Transverse colon (tissue), 4 donors: ENCODE measurements around the gene SPAG17. TPM values are rescaled to one million over a fixed set of nuclear protein-coding genes. Genes with fewer than 3 reads are reported as not detected.

Source experiments
- DNase-seq: peaks from one replicate; pipeline ENCODE4 v3.0.0-alpha.2; 2019
- H3K27ac ChIP-seq, 4 donors: fragments of 200-600 bp; sonication (generic); 2 replicates each; pipeline ENCODE4 v1.5.1; 2016 to 2018; ENCODE audit warnings: inconsistent platforms in 4 of 4
- H3K27me3 ChIP-seq: fragments of 200-600 bp; sonication (generic); 2 replicates; pipeline ENCODE4 v1.5.1; 2017; ENCODE audit warnings: inconsistent platforms
- H3K36me3 ChIP-seq, 4 donors: fragments of 200-600 bp; sonication (generic); 2 replicates each; pipeline ENCODE4 v1.5.1; 2017 to 2019; ENCODE audit warnings: inconsistent platforms in 4 of 4
- H3K4me1 ChIP-seq, 4 donors: fragments of 200-600 bp; sonication (generic); 2 replicates each; pipeline ENCODE4 v1.5.1; 2017 to 2020; ENCODE audit warnings: inconsistent platforms in 4 of 4
- H3K4me3 ChIP-seq, 4 donors: fragments of 200-600 bp; sonication (generic); 1 replicate in 1 of 4; 2 replicates in 3 of 4; pipeline versions ENCODE4 v1.5.1 to v1.6.1; 2017 to 2019; ENCODE audit warnings: inconsistent platforms in 4 of 4
- H3K9me3 ChIP-seq, 2 donors: fragments of 200-600 bp; sonication (generic); 2 replicates each; pipeline ENCODE4 v1.5.1; 2017 to 2019; ENCODE audit warnings: inconsistent platforms in 2 of 2
- EP300 ChIP-seq: sonication (generic); formaldehyde crosslinking; IDR thresholded peaks from one replicate; pipeline ENCODE4 v1.6.1; 2017; ENCODE audit warnings: antibody characterized with exemption, low read depth
- POLR2A ChIP-seq: fragments of 450-650 bp; IDR thresholded peaks from one replicate; pipeline ENCODE4 v1.6.1; 2016; ENCODE audit warnings: antibody characterized with exemption, mild to moderate bottlenecking, moderate library complexity
- POLR2AphosphoS5 ChIP-seq, 3 donors: sonication (generic); formaldehyde crosslinking; IDR thresholded peaks; one replicate each; pipeline ENCODE4 v1.6.1; 2016; ENCODE audit warnings: antibody characterized with exemption in 3 of 3
- WGBS, 2 donors: methylation state at CpG; one replicate each; pipeline ENCODE4 v1.1.5; 2018; ENCODE audit warnings: low coverage in 1 of 2; 5-methylcytosine and 5-hydroxymethylcytosine counted together
- in situ Hi-C, 4 donors: fragments of 200-750 bp; cut with MboI; loops; one replicate each; pipeline versions ENCODE4 v1.15.0 to v1.15.1; 2017; ENCODE audit warnings: low sequenced_read_pairs in 3 of 4, low pct_ligation_motif_present in 1 of 4, low pct_unique_long_range_greater_than_20kb in 1 of 4
- intact Hi-C: fragments of 100-400 bp; cut with DNase I; formaldehyde crosslinking; loops from one replicate; pipeline ENCODE4 v1.15.1; 2023; ENCODE audit warnings: low total_unique reads
- total RNA-seq, 4 donors: library from RNA; depleted of rRNA; stranded (reverse); fragments of >200 nt; gene quantifications; one replicate each; pipeline ENCODE4 v1.1.0, GENCODE V29; 2016
- TF ChIP-seq, protein P1 (sequence below), 5 experiments: fragments of 200-600 bp in 3 of 5; fragments of 450-650 bp in 2 of 5; sonication (generic) in 3 of 5; IDR thresholded peaks; 1 replicate in 2 of 5; 2 replicates in 3 of 5; pipeline ENCODE4 v1.5.1; 2016 to 2017; ENCODE audit warnings: antibody characterized with exemption in 5 of 5, inconsistent platforms in 3 of 5, mild to moderate bottlenecking in 2 of 5, moderate library complexity in 1 of 5

SPAG17 gene
- total RNA-seq, 4 donors from 2014 or later = not detected

DNA sequence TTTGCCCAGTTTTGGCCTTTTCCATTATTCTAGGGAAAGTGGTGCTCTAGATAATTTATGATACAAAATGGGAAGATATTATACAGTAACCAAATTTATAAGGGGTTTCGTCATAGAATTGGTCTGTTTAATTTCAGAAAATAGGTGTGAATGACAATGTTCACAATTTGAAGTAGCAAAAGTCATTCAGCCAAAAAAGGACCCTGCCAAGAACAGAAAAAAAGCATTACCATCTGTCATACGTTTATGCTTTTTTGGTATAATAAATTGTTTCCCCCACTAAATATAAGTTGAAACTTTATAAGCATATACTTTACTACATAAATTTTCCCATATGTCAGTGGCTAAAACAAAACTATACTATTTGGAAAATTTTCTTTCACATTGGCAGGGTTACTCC, 4.5 kb upstream of the SPAG17 start:
- no peaks in the 10 kb centered on the region for H3K36me3 ChIP-seq
- DNase-seq = no peak
- in situ Hi-C loops (no loop called here), intact Hi-C loops (no loop called here)
- H3K4me1 ChIP-seq = peaks cover 0 to 9% (median 0%) of the 10 kb centered on the region in 4 donors
- TF ChIP-seq POLR2AphosphoS5 (IDR thresholded peaks at IDR 0.05) (no peak), EP300 (no peak), POLR2A (no peak)
- TF ChIP-seq, protein P1, sequence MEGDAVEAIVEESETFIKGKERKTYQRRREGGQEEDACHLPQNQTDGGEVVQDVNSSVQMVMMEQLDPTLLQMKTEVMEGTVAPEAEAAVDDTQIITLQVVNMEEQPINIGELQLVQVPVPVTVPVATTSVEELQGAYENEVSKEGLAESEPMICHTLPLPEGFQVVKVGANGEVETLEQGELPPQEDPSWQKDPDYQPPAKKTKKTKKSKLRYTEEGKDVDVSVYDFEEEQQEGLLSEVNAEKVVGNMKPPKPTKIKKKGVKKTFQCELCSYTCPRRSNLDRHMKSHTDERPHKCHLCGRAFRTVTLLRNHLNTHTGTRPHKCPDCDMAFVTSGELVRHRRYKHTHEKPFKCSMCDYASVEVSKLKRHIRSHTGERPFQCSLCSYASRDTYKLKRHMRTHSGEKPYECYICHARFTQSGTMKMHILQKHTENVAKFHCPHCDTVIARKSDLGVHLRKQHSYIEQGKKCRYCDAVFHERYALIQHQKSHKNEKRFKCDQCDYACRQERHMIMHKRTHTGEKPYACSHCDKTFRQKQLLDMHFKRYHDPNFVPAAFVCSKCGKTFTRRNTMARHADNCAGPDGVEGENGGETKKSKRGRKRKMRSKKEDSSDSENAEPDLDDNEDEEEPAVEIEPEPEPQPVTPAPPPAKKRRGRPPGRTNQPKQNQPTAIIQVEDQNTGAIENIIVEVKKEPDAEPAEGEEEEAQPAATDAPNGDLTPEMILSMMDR (IDR thresholded peaks at IDR 0.05) = no peak
- H3K4me3 ChIP-seq = no peak overlapping the region
- H3K27ac ChIP-seq = no peak overlapping the region
- H3K27me3 ChIP-seq = no peaks in the 10 kb centered on the region
- WGBS, 2 donors = 36 to 63% methylated on average over 2 of the region's 2 CpGs
- peaks cover 0 to 5% of the 10 kb centered on the region in 2 donors for H3K9me3 ChIP-seq

DNA sequence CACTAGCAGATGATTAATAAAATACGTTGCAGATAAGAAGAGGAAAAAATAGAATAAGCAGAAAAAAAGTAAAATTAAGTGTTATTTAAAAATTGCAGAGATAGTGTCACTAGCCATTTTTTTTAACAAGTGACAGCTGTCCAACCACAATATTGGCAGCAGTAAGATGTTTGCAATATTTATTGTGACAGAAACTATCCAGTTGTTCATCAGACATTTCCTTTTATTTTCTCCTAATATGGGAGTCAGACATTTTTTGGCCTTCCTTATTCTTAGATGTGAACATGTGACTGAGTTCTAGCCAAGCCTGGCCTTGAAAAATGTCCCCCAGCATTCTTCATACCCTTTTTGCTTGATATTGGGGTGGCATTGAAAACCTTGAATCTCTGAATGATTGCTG, 3.4 kb upstream of the SPAG17 start:
- no peaks in the 10 kb centered on the region for H3K27me3 ChIP-seq
- H3K4me1 ChIP-seq = peaks cover 0 to 9% (median 0%) of the 10 kb centered on the region in 4 donors
- no peak for DNase-seq
- H3K27ac ChIP-seq = no peak overlapping the region
- H3K9me3 ChIP-seq = peaks cover 0 to 5% of the 10 kb centered on the region in 2 donors
- in situ Hi-C loops = no loop called here
- 55 to 69% methylated on average over 1 of the region's 1 CpG for WGBS, 2 donors
- no peaks in the 10 kb centered on the region for H3K36me3 ChIP-seq
- TF ChIP-seq EP300 (no peak), POLR2AphosphoS5 (IDR thresholded peaks at IDR 0.05) (no peak), POLR2A (no peak)
- TF ChIP-seq, protein P1 (IDR thresholded peaks at IDR 0.05) = no peak
- intact Hi-C loops = no loop called here
- H3K4me3 ChIP-seq = no peak overlapping the region

DNA sequence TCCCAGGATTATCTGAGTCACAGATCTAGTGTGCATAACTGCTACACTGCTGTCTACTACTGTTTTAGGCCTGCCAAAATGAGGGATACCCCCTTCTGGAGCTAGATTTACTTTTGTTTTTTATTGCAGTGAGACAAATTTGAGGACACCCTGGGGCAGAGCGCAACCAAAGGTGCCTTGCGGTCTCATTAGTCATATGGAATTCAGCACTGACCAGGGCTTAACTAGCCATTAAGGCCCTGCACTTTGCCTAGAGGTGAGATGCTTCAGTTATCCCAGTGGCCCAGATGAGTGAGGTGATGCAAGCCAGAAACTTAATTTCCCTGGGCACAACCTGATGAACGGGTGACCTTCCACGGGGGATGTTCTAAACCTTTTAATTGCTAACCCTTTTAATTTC, 998 bp upstream of the SPAG17 start:
- no peaks in the 10 kb centered on the region for H3K27me3 ChIP-seq
- intact Hi-C loops (no loop called here), in situ Hi-C loops (no loop called here)
- WGBS, 2 donors = 83 to 91% methylated on average over 2 to 4 of the region's 4 CpGs
- H3K4me3 ChIP-seq = no peak overlapping the region
- H3K36me3 ChIP-seq = no peaks in the 10 kb centered on the region
- TF ChIP-seq POLR2AphosphoS5 (IDR thresholded peaks at IDR 0.05) (no peak), EP300 (no peak), POLR2A (no peak)
- TF ChIP-seq, protein P1 (IDR thresholded peaks at IDR 0.05) = no peak
- DNase-seq = no peak
- H3K4me1 ChIP-seq = peaks cover 0 to 9% (median 0%) of the 10 kb centered on the region in 4 donors
- H3K27ac ChIP-seq = no peak overlapping the region
- H3K9me3 ChIP-seq = no peaks in the 10 kb centered on the region

DNA sequence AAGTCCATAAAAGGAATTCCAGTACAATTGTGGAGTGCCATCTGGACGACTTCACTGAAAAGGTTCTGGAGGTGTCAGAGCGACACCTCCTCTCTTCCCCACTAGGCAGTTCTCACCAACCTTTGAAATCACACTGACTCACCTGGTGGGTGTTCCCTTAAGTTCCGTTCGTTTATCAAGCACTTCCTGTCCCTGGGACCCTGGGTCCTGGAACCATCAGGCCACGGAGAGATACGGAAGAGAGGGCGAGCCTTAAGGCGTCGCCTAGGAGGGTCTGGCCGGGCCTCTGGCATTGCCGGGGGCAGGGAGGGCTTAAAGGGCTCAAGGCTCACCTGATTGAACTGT, 317 bp downstream of the SPAG17 start:
- no peak for DNase-seq
- Histone ChIP-seq H3K9me3 (no peaks in the 10 kb centered on the region), H3K4me1 (peaks cover 0 to 9% (median 0%) of the 10 kb centered on the region in 4 donors), H3K4me3 (peak overlapping the region in 1 of 4 donors; percentile 41), H3K27me3 (no peaks in the 10 kb centered on the region), H3K36me3 (no peaks in the 10 kb centered on the region), H3K27ac (no peak overlapping the region)
- intact Hi-C loops = no loop called here
- in situ Hi-C loops = no loop called here
- TF ChIP-seq POLR2AphosphoS5 (IDR thresholded peaks at IDR 0.05) (no peak), EP300 (no peak), POLR2A (no peak)
- TF ChIP-seq, protein P1 (IDR thresholded peaks at IDR 0.05) = no peak
- WGBS, 2 donors = 56 to 80% methylated on average over 1 to 11 of the region's 11 CpGs
